ENCODE results near the gene ZDHHC14.

DNA sequence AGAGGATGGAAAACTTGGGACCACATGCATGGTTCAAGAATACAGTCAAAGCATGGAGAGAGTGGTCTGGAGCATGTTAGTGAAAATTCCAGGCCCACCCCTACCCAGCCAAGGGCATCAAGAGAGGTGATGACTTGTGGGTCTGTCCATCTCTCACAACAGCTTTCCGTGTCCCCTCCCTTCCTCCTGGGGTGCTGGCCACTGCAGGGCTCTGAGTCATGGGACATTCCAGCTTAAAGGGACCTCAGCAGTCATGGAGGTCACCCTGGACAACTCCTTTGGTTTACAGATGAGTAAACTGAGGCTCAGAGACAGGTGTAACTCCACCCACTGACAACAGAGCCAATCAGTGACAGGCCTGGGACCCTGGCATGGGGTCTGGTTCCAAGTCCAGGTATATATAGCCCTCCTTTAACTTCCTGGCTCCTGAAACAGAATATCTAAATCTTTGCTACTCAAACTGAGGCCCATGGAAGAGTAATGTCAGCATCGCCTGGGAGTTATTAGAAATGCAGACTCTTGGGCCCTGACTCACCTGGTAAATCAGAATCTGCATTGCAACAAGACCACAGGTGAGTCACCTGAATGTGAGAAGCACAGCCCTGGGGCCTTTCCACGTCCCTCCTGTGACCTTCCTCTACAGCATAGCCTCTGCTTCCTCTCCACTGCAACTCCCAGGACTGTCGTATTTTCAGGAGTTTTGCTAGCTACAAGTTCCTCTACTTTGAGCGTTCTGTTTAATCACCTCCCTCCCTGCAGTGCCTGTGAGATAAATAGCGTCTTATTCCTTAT lies 170.2 kb downstream of the ZDHHC14 start:
- TF ChIP-seq, protein P1, sequence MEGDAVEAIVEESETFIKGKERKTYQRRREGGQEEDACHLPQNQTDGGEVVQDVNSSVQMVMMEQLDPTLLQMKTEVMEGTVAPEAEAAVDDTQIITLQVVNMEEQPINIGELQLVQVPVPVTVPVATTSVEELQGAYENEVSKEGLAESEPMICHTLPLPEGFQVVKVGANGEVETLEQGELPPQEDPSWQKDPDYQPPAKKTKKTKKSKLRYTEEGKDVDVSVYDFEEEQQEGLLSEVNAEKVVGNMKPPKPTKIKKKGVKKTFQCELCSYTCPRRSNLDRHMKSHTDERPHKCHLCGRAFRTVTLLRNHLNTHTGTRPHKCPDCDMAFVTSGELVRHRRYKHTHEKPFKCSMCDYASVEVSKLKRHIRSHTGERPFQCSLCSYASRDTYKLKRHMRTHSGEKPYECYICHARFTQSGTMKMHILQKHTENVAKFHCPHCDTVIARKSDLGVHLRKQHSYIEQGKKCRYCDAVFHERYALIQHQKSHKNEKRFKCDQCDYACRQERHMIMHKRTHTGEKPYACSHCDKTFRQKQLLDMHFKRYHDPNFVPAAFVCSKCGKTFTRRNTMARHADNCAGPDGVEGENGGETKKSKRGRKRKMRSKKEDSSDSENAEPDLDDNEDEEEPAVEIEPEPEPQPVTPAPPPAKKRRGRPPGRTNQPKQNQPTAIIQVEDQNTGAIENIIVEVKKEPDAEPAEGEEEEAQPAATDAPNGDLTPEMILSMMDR (IDR thresholded peaks at IDR 0.05; ENCODE audit: low read depth, low read length, poor library complexity, severe bottlenecking), result no peak
- TF ChIP-seq EZH2phosphoT487 (IDR thresholded peaks at IDR 0.05; ENCODE audit: borderline replicate concordance, low read length), result no peak
